Large intestine (tissue), 3 donors: ENCODE results near the gene C12orf57. TPM values are rescaled to one million over a fixed set of nuclear protein-coding genes. Genes with fewer than 3 reads are reported as not detected.

Experiments used
- DNase-seq, 2 donors: peaks; one replicate each; pipeline versions ENCODE4 v3.0.0 to v3.0.0-alpha.2; 2013
- H3K27ac ChIP-seq: one replicate; pipeline ENCODE4 v1.5.1; 2013; ENCODE audit warnings: low read length
- H3K27me3 ChIP-seq: 2 replicates; pipeline ENCODE4 v1.6.1; 2013; ENCODE audit warnings: low read length; ENCODE audit not compliant: control insufficient read depth, insufficient read depth
- H3K36me3 ChIP-seq: 2 replicates; pipeline ENCODE4 v1.6.1; 2013; ENCODE audit warnings: low read length; ENCODE audit not compliant: control insufficient read depth, insufficient read depth
- H3K4me1 ChIP-seq: one replicate; pipeline ENCODE4 v1.6.1; 2013; ENCODE audit warnings: low read length; ENCODE audit not compliant: control insufficient read depth, insufficient read depth
- H3K4me3 ChIP-seq: one replicate; pipeline ENCODE4 v1.5.1; 2013; ENCODE audit warnings: low read length
- H3K9me3 ChIP-seq: one replicate; pipeline ENCODE4 v1.6.1; 2013; ENCODE audit warnings: mild to moderate bottlenecking, low read depth, low read length, moderate library complexity; ENCODE audit not compliant: control insufficient read depth
- WGBS: methylation state at CpG from one replicate; pipeline ENCODE4 v1.1.5; 2013; ENCODE audit warnings: low lambda C conversion rate; ENCODE audit not compliant: insufficient coverage; 5-methylcytosine and 5-hydroxymethylcytosine counted together
- polyA plus RNA-seq: library from polyadenylated mRNA; unstranded; fragments of 120-200 nt; gene quantifications from one replicate; pipeline ENCODE4 v1.2.1, GENCODE V29; 2013

C12orf57 gene
- polyA plus RNA-seq, 1 donor, result 141 TPM

DNA sequence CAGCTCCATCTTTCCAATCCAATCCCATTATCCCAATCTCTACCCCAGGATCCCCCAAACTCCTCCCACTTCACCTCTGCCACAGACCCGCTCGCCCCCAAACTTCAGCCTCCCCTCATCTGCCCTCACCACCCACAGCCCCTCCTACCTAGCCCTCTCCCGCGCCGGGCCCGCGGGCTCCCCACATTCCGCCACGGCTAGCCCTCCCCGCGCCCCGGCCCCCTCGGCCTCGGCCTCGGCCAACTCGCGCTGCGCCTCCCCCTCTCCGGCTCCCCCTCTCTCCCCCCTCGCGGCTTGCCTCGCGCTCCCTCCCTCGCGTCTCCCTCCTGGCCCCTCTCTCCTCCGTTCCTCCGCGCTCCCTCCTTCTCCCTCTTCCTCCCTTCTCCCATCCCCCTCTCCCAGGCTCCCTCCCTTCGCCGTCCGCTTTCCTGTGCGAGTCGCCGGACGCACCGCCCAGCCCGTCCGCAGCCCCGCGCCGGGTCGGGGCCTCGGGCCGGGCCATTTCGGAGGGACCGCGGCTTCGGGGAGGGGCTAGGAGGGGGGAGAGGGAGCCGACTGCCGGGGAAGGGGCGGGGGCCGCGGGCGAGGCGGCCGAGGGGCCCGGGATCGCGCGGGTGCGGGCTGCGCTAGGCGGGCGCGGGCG is 16.3 kb upstream of the C12orf57 start, which contains the start of gene ATN1:
TSS of gene ATN1 (plus strand) at position 581 of the 643 bp plus-strand sequence. CDS start 6,043 bp downstream, outside the sequence.
- H3K36me3 ChIP-seq, result no peaks in the 10 kb centered on the region
- WGBS, result no CpG with 5 or more reads among the region's 66 CpGs
- H3K4me1 ChIP-seq, result peaks cover 43% of the 10 kb centered on the region
- H3K27ac ChIP-seq, result peak within 1 kb of the TSS; percentile 84
- H3K4me3 ChIP-seq, result peak within 1 kb of the TSS; percentile 89
- H3K9me3 ChIP-seq, result no peaks in the 10 kb centered on the region
- no peaks in the 10 kb centered on the region for H3K27me3 ChIP-seq
- DNase-seq, result peak; percentile 74 to 85

GRCh38 chr12:6928022-6928702 is 15.7 kb upstream of the C12orf57 start:
- peak overlapping the region; percentile 70 for H3K27ac ChIP-seq
- WGBS, result no CpG with 5 or more reads among the region's 79 CpGs
- peaks cover under 1% of the 10 kb centered on the region for H3K36me3 ChIP-seq
- H3K4me3 ChIP-seq, result peak overlapping the region; percentile 89
- peaks cover 43% of the 10 kb centered on the region for H3K4me1 ChIP-seq
- DNase-seq, result no peak
- H3K9me3 ChIP-seq, result no peaks in the 10 kb centered on the region
- no peaks in the 10 kb centered on the region for H3K27me3 ChIP-seq

DNA sequence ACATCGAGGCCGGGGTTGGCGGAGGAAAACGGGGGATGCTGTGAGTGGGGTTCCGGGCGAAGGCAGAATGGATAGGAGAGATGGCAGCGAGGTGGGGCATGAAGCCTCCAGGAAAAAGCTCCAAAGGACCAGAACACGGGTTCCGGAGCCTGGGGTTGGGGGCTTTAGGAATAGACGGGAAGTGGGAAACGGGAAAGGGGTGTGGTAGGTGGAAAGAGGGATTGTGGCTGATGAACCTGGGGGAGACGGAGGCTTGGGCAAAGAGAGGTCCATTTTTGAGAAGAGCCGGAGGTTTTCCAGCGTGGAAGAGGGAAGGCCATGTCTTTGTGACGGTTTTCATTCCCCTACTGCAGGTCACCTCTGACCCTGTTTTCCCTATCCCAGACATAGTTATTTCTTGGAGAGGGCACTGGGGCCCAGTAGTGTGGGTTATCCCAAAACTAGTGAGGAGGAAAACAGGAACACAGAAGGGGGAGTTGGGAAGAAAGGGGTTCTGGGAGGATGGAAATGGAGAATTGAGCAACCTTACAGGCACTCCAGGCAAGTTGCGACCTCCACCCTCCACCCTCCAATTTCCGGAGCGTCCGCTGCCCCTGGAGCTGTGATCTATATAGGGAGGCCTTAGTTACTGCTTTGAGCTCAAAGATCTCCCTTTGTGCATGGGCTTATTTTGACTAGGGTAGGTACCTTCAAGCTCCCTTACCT is 15.0 kb upstream of the C12orf57 start:
- peaks cover 43% of the 10 kb centered on the region for H3K4me1 ChIP-seq
- WGBS, result no CpG with 5 or more reads among the region's 19 CpGs

GRCh38 chr12:6929466-6930452 is 14.1 kb upstream of the C12orf57 start:
- H3K27me3 ChIP-seq, result no peaks in the 10 kb centered on the region
- 73% methylated on average over 2 of the region's 7 CpGs for WGBS
- DNase-seq, result peak in 1 of 2 donors; percentile 21
- peak overlapping the region; percentile 70 for H3K27ac ChIP-seq
- no peaks in the 10 kb centered on the region for H3K9me3 ChIP-seq
- H3K4me3 ChIP-seq, result peak overlapping the region; percentile 89
- peaks cover 16% of the 10 kb centered on the region for H3K36me3 ChIP-seq
- peaks cover 38% of the 10 kb centered on the region for H3K4me1 ChIP-seq

More for the DNA sequence above, 15.0 kb upstream of the C12orf57 start:
- DNase-seq, result peak in 1 of 2 donors; percentile 45
- peaks cover 7% of the 10 kb centered on the region for H3K36me3 ChIP-seq
- H3K27ac ChIP-seq, result peak overlapping the region; percentile 70
- H3K4me3 ChIP-seq, result peak overlapping the region; percentile 89
- H3K27me3 ChIP-seq, result no peaks in the 10 kb centered on the region
- no peaks in the 10 kb centered on the region for H3K9me3 ChIP-seq

GRCh38 chr12:6932766-6933165 is 11.1 kb upstream of the C12orf57 start:
- no CpG with 5 or more reads among the region's 1 CpG for WGBS
- Histone ChIP-seq H3K4me3 (no peak overlapping the region), H3K36me3 (peaks cover 37% of the 10 kb centered on the region), H3K9me3 (no peaks in the 10 kb centered on the region), H3K27me3 (no peaks in the 10 kb centered on the region), H3K27ac (no peak overlapping the region), H3K4me1 (peaks cover 21% of the 10 kb centered on the region)
- no peak for DNase-seq

DNA sequence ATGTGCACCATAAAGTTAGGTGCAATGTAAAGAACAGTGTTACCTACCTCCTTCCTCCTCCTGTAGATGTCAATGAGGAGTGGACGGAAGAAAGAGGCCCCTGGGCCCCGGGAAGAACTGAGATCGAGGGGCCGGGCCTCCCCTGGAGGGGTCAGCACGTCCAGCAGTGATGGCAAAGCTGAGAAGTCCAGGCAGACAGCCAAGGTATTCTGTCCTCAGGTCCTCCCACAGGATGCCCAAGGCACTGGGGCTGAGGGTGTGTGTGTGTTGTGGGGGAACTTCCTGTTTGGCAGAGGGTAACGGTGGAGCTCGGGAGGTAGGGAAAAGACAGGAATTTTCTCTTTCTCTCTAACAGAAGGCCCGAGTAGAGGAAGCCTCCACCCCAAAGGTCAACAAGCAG is 9.7 kb upstream of the C12orf57 start:
- peaks cover 25% of the 10 kb centered on the region for H3K4me1 ChIP-seq
- H3K27ac ChIP-seq, result no peak overlapping the region
- H3K27me3 ChIP-seq, result no peaks in the 10 kb centered on the region
- no peaks in the 10 kb centered on the region for H3K9me3 ChIP-seq
- H3K4me3 ChIP-seq, result no peak overlapping the region
- no peak for DNase-seq
- peaks cover 44% of the 10 kb centered on the region for H3K36me3 ChIP-seq
- WGBS, result no CpG with 5 or more reads among the region's 8 CpGs

DNA sequence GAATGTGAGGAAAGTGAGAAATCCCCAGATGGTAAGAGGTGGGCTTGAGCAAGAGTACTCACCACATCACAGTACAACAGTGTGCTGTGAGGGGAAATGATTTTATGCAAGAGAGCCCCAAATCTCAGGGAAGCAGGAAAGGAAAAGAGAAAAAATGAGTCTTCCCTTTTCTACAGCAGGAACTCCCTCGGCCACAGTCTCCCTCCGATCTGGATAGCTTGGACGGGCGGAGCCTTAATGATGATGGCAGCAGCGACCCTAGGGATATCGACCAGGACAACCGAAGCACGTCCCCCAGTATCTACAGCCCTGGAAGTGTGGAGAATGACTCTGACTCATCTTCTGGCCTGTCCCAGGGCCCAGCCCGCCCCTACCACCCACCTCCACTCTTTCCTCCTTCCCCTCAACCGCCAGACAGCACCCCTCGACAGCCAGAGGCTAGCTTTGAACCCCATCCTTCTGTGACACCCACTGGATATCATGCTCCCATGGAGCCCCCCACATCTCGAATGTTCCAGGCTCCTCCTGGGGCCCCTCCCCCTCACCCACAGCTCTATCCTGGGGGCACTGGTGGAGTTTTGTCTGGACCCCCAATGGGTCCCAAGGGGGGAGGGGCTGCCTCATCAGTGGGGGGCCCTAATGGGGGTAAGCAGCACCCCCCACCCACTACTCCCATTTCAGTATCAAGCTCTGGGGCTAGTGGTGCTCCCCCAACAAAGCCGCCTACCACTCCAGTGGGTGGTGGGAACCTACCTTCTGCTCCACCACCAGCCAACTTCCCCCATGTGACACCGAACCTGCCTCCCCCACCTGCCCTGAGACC is 8.2 kb upstream of the C12orf57 start:
- DNase-seq, result no peak
- WGBS, result no CpG with 5 or more reads among the region's 14 CpGs
- Histone ChIP-seq H3K4me1 (peaks cover 14% of the 10 kb centered on the region), H3K4me3 (no peak overlapping the region), H3K27me3 (no peaks in the 10 kb centered on the region), H3K9me3 (no peaks in the 10 kb centered on the region), H3K27ac (no peak overlapping the region), H3K36me3 (peaks cover 52% of the 10 kb centered on the region)

DNA sequence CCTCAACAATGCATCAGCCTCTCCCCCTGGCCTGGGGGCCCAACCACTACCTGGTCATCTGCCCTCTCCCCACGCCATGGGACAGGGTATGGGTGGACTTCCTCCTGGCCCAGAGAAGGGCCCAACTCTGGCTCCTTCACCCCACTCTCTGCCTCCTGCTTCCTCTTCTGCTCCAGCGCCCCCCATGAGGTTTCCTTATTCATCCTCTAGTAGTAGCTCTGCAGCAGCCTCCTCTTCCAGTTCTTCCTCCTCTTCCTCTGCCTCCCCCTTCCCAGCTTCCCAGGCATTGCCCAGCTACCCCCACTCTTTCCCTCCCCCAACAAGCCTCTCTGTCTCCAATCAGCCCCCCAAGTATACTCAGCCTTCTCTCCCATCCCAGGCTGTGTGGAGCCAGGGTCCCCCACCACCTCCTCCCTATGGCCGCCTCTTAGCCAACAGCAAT is 7.6 kb upstream of the C12orf57 start:
- WGBS, result no CpG with 5 or more reads among the region's 3 CpGs
- no peak overlapping the region for H3K4me3 ChIP-seq
- no peaks in the 10 kb centered on the region for H3K27me3 ChIP-seq
- H3K9me3 ChIP-seq, result no peaks in the 10 kb centered on the region
- no peak overlapping the region for H3K27ac ChIP-seq
- H3K36me3 ChIP-seq, result peaks cover 58% of the 10 kb centered on the region
- no peak for DNase-seq
- peaks cover 10% of the 10 kb centered on the region for H3K4me1 ChIP-seq
